HG03469 (cell line): ENCODE measurements around the gene CAPZB.

ENCODE experiments used
- ATAC-seq: cut with Tn5 transposase; IDR thresholded peaks from one replicate; pipeline ENCODE4 v1.9.1; 2021; ENCODE audit warnings: mild to moderate bottlenecking, moderate library complexity, moderate number of reproducible peaks; ENCODE audit not compliant: unreplicated experiment

Gene CAPZB

DNA sequence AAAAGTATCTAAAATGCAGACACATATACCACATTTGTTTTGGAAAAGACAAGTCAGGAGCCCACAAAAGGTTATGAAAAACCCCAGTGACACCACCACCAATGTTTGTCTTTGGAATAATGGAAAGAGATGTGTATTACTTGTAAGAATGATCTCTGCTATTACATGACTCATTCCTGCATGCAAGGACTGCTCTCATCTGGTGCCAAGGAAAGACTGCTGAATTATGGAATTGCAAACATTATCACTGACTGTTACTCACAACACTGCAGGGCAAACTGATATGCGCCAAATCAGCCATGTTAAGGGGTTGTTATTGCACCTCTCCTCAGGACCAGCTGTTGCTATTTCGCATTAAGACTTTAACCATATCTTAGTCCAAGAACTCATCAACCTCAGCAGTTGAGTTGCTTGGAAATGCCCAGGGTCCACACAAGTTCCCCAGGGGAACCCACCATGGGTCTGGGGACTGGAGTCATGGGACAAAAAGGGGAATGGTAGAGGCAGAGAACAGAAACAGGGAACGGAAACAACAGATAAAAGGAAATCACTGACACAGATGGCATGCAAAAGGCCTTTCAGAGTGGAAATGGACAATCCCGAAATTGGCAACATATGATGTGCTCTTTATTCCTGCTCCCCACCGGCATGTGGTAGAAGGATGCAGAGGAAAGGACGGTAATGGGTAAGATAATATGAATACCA, 34.4 kb downstream of the CAPZB start:
- no peak for ATAC-seq

DNA sequence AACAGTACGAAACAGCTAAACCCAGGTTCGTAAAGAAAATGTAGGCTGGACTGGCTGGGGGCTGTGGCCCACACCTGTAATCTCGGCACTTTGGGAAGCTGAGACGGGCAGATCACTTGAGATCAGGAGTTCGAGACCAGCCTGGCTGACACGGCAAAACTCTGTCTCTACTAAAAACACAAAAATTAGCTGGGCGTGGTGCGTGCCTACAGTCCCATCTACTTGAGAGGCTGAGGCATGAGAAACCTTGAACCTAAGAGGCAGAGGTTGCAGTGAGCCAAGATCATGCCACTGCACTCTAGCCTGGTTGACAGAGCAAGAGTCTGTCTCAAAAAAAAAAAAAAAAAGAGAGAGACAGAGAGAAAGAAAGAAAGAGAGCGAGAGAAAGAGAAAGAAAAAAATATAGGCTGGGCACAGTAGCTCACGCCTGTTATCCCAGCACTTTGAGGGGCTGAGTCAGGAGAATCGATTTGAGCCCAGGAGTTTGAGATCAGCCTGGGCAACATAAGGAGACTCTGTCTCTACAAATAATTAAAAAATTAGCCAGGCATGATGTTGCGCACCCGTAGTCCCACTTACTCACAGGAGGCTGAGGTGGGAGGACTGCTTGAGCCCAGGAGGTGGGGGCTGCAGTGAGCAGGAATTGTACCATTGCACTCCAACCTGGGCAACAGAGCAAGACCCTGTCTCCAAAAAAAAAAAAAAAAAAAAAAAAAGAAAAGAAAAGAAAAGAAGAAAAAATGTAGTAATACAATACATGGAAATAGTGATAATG, 35.7 kb downstream of the CAPZB start:
- no peak for ATAC-seq

DNA sequence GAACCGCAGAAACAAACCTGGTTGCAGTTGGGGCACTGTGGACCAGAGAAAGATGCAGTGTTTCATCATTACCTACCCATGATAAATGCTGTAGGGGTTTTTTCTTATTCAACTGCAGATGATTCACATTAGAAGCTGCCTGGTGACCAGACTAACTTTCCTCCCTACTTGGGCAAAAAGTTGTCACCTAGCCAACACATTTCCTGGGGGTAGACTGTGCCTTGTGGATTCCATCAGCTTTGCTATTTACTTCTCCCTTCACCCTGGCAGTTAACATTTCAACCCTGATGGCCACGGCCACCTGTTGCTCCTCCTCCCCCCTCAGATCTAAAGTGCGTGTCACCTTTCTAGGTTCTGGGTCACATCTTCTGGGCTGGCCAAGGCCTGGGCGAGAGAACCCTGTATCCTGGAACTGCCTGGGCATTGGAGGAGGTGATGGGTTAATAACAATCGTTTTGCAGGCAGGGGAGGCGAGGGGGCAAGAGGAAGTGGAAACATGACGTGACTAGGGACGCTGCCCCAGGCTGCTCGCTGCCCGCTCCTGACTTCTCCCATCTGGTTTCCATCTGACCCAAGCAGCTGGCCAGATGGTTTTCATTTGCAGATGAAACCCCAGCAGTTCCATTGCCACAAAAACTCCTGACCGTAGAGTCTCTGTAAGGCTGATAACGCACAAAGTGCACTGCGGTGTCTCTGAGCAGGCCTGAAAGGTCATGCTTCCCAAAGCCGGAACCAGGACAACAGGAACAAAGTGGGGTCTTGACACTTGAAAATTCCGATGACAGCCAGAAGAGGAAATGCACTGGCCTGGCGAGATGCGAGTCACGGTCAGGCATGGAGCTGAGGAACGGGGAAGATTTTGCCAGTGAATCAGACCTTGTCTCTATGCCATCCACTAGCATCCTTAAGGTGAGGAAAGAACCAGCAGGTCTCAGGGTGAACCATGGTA, 36.6 kb downstream of the CAPZB start:
- no peak for ATAC-seq

DNA sequence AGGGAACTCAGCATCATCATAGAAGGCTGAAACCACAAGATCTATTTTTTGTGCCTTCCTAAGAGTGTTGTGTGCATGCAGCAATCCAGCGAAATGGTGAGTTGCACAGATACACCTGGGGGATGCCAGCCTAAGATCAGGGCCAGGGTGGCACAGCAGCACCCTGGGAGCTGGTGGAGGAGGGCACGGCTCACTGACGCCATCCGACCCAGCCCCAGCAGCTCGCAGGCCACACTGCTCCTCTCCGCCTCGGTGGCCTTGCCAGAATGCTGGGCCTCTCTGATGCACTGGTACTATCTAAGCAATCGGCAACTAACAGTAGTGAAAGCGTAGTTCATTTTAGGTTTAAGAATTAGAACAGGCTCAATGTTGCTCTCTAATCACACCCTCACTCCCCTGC, 37.8 kb downstream of the CAPZB start:
- ATAC-seq, result no peak

DNA sequence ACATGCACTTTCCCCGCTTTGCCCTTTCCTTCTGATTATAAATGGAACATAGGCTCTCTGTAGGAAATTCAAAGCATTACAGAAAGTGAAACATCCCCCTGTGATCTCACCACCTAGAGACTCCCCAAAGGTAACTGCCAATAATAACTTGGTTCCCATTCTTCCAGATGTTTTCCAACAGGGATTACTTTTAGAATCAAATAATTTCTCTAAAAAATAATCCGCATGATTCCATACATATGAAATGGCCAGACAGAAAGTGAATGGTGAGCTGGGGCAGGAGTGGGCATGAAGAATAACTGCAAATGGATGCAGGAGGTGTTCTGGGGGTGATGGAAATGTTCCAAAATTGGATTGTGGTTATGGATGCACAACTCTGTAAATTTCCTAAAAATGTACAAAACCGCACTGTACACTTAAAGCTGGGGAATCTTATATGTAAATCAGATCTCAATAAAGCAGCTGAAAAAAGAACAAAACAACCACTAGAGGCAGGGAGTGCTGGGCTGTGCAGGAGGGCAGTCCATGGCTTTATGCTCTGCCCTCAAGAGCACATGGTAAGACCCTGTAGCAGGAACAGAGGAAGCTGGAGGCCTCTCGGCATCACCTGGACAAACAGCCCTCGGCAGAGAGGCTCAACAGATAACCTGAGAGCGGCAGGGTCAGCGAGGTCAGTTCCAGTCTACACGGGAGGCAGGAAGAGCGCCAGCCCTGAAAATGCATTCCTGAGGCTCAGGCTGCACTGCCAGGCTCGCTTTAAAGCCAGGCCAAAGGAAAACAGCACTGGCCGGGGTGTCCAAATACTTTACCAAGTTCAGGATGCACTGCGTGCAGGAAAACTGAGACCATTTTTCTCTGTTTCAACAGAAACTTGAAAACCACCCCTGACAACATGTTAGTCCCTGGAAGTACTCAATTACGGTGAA, 39.7 kb downstream of the CAPZB start:
- no peak for ATAC-seq

DNA sequence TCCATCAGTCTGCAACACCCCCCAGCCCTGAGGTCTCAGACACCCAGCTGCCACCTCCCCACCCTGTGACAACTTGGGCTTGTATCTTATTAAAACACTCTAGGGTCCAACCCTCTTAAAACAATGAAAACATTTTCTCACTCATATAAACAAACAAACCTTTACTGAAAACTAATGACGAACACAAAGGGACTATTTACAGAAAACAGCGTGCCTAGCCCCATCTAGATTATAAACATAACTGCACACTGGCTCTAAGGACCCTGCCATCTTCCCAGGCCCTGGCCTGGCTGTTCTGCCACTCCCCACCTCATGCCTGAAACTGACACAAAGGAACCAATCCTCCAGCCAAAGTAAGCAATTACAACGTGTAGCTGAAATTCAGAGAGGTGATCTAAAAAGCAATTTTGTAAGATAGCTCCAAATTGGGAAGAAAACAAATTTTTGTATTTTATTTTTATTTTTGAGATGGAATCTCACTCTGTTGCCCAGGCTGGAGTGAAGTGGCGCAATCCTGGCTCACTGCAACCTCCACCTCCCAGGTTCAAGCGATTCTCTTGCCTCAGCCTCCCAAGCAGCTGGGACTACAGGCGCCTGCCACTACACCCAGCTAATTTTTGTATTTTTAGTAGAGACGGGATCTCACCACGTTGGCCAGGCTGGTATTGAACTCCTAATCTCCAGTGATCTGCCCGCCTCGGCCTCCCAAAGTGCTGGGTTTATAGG, 40.9 kb downstream of the CAPZB start:
- no peak for ATAC-seq

DNA sequence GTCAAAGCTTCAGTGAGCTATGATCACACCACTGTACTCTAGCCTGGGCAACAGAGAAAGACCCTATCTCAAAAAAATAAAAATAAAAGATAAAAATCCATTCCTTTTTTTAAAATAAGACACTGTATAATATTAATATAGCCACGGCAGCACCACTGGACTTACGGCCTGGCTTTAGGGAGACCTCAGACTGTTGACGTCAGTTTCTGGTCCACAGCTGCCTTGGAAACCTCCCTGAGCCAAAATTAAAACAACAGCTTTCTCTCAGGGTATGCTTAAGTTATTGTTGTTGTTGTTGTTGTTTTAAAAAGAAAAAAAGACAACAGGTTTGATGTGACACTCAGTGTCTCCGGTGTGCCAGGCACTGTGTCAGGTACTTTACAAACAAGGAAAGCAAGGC, 42.0 kb downstream of the CAPZB start:
- no peak for ATAC-seq

DNA sequence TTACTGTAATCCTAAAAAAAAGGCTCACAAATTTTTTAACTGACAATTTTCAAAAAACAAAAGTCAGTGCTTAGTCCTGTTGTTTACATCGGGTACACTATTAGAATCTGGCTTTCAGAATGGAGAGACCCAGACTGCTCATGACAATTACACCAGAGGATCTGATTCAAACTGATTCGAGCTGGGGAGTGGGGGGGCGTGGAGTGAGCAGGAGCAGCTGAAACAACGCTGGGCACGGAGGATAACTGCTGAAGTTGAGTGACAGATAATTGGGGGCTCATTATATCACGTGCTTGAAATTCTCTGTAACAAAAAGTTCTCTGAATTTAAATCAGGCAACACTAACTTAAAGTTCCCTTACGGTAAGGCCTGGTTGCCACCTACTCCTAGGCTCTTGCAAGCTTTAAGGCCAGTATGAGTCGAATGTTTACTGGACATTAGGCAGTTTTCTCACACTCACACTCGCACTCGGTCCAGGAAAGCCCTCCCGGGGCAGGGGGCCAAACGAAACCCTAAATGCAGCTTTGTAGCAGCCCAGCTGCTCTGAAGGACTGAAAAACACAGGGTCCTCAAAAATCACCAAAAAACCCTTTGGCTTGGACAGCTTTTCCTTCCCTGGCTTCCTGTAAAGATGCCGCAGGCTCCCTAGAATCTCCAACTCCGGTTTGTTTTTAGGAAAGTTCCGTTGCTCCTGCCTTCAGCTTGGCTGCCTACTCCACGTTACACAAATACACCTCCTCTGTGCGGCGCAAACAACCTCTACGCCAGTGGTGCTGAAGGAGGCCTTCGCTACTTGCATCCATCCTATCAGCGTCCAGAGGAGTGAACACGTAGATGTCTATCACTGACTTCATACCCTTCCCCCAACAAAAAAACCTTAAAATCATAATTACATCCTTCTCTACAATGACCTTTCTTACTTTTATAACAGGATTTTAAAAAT, 42.9 kb downstream of the CAPZB start:
- no peak for ATAC-seq

DNA sequence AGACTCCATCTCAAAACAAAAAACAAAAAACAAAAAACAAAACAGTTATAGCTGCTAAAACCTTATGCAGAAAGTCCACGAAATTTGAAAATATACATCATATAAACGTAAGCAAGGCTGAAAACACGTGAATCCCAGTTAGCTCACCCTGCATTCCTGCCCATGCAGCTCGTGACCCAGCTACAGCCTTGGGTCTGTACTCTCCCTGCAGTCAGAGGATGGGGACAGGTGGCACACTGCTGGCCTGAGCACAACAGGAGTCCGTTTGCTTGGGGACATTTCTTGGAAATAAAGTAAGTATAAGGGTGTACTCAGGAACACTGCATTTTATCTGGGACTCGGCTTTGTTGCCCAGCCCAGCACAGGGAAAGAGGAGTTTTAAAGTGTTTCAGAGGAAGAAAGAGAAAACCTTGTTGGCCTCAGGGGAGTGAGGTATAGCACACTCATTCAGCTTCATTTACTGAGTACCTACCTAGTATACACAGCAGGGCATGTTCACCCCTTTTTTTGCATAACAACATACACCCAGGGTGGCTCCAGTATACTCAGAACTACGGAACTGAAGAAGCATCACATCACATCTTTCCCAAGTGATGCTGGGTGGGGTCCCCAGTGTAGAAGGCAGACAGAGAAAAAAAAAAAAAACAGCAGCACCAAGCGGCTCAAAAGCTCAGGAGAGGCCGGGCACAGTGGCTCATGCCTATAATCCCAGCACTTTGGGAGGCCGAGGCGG, 44.1 kb downstream of the CAPZB start:
- ATAC-seq, result no peak

DNA sequence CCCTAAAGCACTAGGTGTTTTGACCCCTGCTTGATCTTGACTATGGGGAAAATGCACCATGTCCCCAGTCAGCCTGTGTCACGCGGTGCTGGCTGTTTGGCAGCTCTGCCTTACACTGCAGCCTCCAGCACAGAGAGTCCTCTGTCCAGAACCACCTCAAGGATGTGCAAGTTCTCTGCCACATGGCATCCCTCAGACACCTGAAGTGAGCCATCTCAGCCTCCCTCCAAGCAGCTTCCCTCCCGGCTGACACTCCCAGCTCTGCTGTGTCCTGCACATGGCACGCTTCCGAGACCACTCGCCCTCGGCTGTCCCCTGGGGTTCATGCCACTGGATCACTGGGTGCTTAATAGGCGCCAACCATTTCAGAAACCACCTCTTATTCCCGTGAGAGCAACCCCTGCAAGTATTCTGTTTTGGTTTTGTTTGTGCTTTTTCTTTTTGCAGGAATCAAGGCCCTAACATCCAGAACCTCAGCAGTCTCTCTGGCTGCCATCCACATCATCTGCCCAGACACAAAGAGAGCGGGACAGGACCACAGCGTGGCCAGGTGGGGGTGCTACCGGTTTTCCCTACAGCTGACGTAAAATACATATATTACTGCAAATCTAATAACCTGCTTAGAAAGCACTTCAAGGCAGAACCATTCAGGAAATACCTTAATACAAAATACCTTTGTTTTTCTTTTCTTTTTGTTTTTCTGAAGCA, 45.7 kb downstream of the CAPZB start:
- no peak for ATAC-seq

DNA sequence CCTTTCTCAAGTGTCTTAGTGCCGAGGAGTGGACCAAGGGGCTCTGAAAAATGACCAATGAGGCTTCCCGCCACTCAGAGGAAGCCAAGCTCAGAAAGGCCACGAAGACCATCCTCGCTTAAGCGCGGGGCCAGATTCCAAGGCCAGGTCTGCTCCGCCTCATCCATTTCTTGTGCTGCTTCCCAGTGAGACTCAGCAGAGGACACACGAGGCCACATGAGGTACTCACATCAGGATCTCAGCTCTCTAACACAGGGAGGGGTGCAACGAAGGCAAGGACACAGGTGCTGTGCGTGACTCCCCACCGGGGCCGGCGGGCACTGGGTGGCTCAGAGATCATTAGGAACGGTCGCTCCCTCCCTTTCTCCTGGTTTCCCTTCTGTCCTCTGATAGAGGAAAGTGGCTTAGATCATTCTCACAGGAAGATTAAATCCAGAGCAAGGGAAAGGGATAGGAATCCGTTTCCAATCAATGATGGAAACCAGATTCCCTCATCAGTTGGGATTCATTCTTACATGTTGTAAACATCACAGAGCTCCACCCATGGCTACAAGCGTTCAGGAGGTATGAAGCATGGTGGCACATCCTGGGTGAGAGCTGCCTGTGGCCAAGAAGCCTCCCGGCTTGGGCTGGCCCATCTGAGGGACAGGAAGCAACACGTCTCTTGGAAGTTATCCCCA, 46.7 kb downstream of the CAPZB start:
- no peak for ATAC-seq

DNA sequence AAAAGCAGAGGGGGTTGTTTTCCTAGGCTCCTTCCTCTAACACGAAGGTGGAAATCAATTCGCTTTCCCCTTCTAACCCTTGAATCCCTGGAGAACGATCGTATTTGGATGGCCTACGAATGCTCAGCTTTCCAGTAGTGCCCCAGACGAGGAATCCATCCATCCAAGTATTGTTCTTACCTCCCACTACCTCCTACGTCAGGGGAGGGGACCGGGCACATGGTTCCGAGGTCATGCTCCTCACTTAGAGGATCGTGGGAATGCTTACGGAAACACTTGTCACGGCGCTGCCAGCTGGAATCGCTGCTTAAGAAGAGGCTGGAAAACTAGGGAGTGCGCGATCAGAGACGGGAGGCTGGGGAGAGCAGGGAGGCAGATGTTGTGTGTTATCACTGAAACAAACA, 47.4 kb downstream of the CAPZB start:
- no peak for ATAC-seq

DNA sequence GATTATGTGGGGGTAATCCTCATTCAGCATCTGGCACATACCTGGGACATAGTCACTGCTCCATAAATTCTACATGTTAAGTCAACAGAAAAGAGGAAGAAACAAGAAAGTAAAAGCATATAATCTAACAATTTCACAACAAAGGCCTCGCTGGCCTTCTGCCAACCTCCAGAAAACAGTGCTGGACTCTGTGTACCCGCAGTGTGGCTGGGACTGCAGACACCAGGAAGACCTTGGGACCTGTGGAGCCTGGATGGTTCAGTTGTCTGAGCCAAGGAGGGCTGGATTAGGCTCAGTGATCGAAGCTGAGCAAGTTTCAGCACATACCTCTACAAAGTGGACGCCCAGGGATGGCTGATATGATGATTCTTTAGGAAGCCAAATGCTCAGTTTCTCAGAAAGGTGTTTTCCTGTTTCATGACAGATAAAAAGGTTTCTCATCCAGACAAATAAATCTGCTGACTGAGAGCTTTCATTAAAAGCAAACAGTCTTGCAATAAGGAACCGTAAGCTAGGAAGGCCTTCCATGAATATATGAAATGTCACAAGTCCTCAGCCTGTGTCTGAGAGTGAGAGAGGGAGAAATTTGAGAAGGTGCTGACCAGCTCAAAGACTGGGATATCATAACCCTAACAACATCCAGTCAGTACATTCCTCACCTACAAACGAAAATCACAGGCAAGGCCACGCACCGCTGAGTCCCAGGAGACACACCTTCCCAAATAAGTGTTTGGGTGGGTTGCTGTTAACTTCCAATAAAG, 48.4 kb downstream of the CAPZB start:
- no peak for ATAC-seq

DNA sequence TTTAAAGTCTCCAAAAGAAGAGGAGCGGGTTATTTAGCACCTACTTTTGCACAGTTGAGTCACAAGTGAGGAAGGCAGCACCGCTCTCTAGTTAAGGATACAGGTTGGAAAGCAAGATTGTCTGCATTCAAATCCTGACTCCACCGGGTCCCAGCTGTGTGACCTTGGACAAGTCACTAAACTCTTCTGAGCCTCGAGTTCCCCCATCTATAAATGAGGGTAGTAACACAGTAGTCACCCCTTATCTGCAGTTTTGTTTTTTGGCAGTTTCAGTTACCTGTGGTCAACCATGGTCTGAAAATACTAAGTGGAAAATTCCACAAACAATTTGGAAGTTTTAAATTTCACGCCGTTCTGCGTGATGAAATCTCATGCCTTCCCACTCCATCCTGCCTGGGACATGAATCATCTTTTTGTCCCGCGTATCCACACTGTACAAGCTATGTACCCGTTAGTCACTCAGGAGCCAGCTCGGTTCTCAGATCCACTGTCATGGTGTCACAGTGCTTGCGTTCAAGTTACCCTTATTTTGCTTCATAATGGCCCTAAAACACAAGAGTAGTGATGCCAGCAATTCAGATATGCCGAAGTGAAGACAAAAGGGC, 49.4 kb downstream of the CAPZB start:
- no peak for ATAC-seq

DNA sequence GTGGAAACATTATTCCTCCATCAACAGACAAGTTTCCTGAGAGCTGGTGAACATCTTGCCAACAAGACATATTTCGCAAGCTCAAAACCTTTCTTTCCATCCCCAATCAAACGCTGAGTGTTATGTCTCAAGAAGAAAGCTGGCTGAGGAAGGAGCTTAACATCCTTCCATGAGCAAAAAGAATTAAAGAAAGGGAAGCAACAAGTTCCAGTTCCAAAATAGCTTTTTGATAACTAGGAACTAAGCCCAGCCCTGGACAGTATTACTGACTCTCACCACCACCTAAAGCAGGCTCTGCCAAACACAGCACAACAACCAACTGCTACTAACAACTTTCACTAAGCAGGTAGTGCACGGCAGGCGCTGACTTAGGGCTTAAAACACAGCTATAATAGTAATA, 50.2 kb downstream of the CAPZB start:
- ATAC-seq, result no peak

DNA sequence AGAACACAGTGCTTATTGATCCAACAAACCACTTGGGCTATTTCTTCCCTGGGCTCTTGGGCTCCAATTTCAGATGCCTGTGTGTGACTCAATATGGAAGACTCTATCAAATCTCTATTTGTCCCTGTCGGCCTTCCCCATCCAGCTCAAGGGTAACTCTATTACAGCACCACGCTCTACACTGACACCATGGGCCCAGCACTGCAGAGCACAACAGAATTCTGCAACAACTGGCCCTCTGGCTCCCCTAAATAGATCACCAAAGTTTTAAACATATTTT, 51.7 kb downstream of the CAPZB start:
- no peak for ATAC-seq
